SKM-1 treated with dmso at 0.1 percent for 144 hours (cell line): ENCODE results near the gene MTREX.
A peak's percentile ranks its signal among the peaks of the same experiment; 100 is the strongest.
"Not testable (repeated sequence)": the region's sequence is repeated elsewhere in the genome, so short reads cannot be mapped to it uniquely, and the experiment has no call there.

ENCODE experiments used
- DNase-seq: peaks from one replicate; lab custom pipeline; 2025; ENCODE audit not compliant: unreplicated experiment; lab: John Stamatoyannopoulos, UW

MTREX gene

DNA sequence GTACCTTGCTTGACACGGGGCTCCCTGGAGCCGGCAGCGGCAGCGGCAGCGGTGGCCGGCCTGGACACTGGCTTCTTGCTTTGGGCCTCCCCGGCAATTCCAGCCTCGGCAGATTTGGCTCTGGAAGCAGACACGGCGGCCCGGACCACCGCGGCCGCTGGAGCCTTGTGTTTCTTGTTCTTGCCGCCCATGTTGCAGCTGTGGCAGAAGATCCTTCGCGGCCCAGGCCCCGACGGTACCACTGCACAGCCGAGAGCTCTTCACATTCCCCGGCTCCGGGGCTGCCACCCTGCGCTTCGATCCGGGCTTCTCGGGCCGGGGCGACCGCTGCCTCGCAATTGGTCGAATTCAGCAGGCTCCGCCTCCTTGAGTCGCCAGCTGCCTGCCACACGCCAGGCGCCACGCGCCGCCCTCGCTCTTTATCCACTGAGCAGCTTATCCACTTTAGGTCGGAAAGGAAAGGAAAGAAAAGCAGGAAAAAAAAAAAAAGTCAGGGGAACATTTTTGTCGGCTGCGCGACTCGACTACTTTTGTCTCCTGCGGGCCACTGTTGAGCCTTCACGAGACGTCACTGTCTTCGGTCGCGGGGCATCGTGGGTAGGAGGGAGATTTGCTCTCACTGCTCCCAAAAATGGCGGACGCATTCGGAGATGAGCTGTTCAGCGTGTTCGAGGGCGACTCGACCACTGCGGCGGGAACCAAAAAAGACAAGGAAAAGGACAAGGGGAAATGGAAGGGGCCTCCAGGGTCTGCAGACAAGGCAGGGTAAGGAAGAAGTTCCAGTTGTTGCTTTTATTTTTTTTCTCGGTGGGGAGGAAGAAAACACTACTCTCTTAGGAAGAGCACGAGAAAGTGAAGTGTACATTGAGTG is at the start of gene MTREX, which contains the start of gene DHX29:
MTREX (plus strand) TSS at position 607 of the 871 bp plus-strand sequence; CDS start at position 632, 25 bp downstream.
DHX29 (minus strand) TSS at position 312 of the 871 bp plus-strand sequence; CDS start at position 191, 121 bp downstream.
- DNase-seq: peak; percentile 86

DNA sequence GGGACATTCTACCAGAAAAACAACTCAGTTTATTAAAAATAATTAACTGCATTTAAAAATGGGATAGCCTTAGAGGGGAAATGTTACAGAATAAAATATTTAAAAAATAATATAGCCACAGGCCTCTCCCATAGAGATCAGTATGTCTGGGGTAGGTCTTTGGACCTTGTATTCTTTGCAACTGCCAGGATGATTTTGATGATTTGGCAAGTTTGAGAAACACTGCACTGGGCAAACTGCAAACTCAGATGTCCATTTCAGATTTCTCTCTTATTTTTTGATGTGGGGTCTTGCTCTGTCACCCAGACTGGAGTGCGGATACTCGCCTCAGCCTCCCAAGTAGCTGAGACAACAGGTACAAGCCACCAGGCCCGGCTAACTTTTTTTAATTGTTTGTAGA is 49.5 kb upstream of the MTREX start:
- no peak for DNase-seq

DNA sequence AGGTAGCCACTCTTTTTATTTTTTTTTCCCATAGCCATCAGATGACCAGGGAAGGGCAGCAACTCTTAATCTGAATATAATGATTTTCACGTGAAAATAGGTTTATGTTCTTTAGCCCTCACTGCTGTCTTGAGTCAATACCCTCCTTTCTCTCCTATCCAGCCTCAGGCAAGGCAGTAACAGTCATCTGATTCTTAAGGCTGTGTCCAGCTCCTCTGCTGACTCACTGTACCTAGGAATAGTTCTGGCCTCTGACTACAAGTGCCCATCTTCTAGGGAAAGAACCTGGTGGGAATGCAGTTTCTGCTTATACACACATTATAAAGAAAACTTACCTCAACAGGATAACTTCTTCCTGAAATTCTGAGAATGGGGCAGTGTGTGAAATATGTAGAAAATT is 31.0 kb upstream of the MTREX start:
- no peak for DNase-seq

DNA sequence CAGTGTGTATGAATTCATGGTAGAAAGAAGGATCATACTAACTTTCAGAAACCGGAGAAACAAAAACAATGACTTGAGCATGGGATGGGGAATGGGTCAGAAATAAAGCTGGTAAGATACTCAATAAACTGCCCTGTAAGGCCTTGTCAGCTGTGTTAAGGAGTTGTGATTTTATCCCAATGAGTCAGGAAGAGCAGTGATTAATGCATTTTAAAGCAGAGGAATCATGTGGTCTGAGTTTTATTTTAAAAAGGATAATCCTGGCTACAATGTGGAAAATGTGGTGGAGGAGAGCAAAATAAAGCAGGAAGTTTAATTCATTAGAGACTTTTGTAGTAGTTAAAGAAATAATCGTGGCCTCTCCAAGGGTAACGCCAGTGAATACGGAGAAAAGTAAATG is 29.0 kb upstream of the MTREX start:
- DNase-seq: no peak

DNA sequence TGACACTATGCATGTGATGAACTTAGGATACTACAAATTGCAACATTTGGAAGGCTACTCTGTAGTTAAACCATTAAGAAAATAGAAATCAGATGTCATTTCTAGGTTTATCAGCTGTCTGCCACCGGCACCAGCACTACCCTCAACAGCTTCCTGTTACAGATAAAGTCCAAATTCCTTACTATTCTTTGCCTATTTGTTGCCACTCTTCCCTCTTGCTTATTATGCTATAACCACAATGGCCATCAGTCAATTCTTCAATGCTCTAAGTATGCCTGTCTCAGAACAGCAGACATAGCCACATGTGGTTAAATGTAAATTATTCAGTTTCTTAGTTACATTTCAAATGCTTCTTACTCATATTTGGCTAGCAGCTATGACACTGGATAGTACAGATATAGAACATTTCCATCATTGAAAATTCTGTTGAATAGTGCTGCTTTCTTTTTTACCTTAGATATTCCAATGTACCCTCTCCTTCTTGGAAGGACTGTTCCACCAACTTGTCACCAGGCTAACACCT is 21.3 kb upstream of the MTREX start:
- DNase-seq: no peak

DNA sequence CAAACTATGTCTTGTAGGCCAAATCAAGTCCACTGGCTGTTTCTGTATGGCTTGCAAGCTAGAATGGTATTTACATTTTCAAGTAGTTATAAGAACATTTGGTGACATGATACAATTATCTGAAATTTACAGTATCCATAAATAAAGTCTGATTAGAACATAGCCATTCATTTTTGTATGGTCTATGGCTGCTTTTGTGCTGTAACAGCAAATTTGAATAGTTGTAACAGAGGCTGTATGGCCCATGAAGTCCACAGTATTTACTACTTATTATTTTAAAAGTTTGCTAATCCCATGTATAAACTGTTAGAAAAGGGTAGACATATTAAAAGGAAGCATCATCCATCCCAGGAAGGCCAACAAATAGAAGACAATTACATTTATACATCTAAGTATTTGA is 18.0 kb upstream of the MTREX start:
- DNase-seq: no peak

DNA sequence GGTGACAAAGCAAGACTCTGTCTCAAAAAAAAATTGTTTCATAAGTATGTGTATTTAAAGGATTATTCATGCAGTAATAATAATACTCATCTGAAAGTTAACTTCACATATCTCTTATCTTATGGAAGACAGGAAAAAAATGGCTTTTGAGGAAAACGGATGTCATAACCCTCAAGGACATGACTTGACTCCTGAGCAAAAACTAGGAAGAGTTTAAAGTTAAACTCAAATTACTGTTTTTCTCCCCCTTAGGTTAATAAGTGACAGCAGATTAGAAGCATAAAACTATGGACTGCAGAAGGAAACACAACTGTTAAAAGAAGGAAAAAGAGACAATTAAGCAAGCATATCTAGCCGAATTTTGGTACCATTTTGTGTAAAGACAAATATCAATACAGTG is 16.8 kb upstream of the MTREX start:
- no peak for DNase-seq

DNA sequence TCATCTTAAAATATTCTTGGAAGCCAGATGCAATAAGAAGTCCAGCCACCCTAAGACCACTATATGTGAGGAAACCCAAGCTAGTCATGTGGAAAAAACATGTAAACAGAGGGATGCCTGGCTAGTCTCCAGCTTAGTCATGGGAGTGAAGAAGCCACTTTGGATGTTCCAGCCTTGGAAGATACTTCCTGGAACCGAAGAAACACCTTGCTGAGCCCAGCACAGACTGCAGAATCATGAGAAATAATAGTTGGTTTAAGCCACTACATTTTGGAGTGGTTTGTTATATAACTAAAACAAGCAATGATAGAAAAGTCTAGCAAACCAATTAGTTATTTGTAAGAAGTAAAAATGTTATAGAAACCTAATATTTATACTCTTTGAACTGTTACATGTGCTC is 12.9 kb upstream of the MTREX start:
- no peak for DNase-seq

DNA sequence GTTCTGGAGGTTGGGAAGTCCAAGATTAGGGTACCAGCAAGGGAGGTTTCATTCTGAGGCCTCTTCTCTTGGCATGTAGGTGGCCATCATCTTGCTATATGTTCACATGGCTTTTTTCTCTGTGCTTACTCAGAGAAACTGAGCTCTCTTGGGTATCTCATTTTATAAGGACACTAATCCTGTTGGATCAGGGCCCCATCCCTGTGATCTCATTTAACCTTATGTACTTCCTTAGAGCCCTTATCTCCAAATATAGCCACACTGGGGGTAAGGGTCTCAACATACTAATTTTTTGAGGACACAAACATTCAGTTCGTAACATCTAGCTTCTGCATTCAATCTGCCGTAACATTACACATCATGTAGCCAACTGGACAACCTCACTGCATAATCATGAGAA is 6.9 kb upstream of the MTREX start:
- DNase-seq: no peak

DNA sequence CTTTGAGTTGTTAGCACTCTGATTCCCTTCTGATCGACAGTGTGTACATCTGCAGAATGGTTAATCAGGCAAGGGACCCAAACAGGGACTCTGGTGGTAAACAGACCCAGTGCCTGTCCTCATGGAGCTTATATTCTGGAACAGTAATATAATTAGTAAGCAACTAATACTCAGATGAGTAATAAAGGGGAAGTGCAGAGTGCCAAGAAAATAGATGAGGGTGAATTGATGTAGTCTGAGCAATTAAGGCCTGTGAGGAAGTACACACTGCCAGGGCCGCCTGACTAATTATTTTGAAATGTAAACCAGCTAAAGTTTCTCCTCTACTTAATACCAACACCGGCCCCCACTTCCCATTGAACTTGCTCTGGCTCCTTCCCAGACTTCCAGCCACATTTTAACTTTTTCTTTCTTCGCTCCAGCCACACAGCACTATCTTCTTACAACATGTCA is 4.5 kb upstream of the MTREX start:
- DNase-seq: no peak

DNA sequence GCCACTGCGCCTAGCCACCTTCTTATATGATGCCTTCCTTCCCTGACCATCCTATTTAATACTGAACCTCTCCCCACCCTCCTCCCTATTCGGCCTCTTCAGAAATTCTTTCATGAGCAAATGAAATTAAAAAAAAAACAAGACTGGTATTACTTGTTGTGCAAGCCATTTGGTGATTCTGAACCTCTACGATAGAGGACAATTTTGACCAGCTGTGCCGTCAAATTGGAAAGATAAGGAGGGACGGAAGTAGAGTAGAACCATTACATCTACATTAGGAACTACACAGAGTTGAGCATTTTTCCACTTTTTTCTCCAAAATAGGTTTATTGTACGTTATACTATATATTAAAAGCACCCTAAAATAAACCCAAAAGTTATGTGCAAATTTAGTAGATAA is 3.2 kb upstream of the MTREX start:
- DNase-seq: no peak

DNA sequence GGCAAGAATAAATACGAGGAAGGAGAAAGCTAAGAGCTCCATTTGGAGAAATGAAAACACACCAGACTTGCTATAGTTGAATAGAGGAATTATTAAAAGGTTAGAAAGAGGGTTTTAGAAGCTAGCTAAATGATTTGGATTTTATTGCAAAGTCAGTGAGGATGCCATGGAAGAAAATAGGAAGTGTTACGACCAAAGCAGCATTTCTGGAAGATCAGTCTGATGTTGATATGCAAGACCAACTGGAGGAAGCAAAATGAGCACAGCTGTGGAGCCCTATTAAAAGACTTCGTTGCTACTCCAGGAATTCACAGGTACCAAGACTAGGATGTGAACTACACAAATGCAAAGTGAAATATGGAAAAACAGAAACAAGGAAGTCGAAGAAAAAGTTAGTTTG is 2.4 kb upstream of the MTREX start:
- DNase-seq: no peak

DNA sequence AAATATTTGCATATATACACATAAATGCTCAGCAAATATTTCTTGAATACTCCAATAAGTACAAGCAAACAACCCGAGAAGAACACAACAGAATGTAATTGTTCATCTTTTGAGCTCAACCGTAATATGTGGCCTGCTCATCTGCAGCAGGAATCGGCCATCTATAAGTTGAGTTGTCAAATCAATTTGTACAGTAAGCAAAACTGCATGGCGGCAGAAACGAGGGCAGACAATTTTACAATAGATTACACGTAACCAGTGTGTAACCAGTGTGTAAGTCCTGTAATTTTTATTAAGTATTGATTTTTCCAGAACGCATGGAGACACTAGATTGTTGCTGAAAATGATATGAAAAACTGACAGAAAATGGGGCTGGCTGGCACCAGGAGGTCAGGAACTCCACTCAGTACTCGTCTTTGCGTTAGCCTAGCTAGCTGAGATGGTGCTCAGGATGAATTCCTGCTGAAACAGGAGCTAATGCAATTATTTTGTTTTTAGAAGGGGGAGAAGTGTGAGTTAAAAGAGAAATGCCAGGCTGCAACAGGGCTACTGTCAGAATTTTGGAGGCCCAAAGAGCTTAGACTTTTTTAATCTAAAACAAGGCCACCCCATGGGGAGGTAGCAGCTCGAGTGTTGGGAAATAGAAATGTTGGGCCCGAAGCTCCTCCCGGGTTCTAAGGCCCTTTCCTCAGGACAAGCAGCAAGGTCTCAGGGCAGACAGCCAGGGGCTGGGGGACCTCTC is 977 bp upstream of the MTREX start:
- no peak for DNase-seq

DNA sequence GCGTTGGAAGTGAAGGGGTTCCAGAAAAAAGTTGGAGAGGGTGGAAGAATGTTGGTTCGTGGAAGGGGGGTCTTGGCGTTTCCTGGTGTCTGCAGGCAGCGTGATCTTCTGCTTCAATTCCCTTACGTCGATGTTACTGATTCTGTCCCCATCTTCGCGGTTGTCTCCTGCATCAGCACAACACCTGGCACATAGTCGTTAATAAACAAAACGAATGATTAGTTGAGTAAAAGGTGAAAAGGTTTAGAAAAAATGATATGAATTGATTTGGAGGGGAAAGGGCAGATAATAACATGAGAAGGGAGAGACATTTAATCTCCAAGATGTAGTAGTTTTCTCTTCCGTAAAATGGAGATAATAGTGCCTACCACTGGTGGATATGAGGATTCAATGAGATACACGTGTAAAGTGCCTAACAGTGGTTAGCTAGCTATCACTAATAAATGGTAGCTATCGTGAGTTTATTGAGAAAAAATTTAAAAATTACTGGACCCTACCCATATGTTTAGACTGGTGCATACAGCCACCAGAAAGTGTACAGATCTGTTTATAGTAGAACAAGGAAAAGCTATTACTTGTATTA is 556 bp downstream of the MTREX start:
- peak; percentile 32 for DNase-seq

DNA sequence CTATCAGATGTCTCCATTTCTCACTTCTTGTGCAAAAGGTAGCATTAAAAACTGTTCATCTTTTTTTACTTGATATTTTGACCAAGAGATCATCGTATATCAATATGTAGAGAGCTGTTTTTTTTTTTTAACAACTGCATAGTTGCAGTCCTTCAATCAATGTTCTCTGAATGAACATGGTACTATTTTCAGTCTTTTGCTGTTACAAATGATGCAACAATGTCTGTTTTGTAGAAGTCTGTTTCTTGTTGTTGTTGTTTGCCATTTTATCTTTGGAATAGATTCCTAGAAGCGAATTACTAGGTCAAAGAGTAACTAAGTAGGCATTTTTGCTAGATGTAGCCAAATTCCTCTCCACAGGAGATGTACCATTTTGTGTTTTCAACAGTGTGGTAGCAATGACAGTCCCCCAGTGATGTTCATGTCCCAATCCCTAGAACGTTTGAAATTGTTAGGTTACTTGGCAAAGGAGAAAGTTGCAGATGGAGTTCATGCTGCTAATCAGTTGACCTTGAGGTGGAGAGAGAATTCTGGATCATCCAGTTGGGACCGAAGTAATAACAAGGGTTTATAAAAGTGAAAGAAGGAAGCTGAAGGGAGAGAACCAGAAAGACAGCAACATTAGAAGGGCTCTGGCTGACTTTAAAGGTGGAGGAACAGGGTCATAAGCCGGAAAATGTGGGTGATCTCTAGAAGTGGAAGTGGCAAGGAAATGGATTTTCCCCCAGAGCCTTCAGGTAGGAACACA is 6.3 kb downstream of the MTREX start:
- no peak for DNase-seq

DNA sequence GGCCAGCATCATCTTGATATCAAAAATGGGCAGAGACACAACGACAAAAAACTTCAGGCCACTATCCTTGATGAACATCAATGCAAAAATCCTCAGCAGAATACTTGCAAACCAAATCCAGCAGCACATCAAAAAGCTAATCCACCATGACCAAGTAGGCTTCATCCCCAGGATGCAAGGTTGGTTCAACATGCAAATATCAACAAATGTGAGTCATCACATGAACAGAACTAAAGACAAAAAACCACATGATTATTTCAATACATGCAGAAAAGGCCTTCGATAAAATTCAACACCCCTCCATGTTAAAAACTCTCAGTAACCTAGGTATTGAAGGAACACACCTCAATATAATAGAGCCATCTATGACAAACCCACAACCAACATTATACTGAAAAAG is 8.5 kb downstream of the MTREX start:
- DNase-seq: no peak

DNA sequence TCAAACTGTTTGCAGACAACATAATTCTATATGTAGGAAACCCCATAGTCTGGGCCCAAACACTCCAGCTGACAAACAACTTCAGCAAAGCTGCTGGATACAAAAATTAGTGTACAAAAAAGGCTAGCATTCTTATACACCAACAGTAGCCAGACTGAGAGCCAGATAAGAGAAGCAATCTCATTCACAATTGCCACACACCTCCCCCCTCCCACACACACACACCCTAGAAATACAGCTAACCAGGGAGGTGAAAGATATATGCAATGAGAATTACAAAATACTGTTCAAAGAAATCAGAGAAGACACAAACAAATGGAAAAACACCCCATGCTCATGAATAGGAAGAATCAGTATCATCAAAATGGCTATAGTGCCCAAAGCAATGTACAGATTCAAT is 9.0 kb downstream of the MTREX start:
- DNase-seq: no peak

DNA sequence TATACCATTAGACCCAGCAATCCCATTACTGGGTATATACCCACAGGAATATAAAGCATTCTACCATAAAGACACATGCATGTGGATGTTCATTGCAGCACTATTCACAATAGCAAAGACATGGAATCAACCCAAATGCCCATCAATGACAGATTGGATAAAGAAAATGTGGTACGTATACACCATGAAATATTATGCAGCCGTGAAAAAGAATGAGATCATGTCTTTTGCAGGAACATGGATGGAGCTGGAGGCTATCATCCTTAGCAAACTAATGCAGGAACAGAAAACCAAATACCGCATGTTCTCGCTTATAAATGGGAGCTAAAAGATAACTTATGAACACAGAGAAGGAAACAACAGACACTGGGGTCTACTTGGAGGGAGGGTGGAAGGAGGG is 10.4 kb downstream of the MTREX start:
- not testable (repeated sequence) for DNase-seq

DNA sequence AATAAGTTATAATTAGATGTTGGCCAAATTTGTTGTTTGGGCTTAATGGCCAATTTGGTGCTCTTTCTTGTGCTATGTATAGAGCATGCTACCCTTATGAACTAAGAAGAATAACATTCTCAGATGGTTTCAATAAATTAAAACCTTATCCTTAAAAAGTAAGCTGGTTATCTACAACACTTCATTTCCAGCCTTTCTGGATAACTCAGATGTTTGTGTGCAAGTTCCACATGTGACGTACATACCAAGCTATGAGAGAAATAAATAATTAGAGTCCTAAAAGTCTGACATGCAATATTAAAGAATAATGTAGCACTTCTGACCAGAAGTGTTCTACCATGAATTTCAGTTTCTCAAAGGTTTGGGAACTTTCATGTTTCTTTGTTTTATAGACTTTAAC is 11.7 kb downstream of the MTREX start:
- no peak for DNase-seq

DNA sequence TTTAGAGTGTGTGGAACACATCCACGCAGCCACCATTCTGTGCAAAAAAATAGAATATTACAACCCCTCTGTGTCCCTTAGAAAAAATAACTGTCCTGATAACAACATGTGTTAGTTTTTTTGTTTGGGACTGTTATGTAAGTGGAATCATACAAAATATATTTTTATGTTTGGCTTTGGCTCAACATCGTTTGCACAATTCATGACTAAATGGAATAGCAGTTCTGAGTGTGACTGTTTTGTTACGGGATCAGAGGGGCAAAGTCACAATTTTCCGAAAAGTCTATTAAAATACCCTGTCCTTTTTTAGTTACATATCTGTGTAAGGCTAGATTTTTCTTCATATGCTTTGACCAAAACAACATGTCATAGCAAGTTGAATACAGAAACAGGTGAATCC is 12.8 kb downstream of the MTREX start:
- DNase-seq: no peak

DNA sequence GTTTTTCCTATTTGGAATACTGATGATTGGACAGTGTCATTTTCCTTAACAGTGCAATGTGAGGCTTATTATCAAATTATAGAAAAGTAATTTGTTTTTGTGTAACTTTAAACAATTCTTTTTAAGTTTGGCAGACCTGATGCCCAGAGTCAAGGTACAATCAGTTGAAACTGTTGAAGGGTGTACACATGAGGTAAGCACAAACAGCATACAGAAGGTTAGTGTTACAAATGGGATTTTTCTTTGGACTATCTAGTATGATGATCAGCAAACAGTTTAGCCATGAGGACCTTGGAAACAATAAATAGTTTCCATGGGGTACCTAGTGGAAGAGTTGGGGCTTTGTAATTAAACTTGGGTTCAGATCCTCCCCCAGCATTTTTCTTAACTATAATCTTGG is 16.2 kb downstream of the MTREX start:
- DNase-seq: no peak
